HepG2 (cell line): ENCODE results near the gene SLC25A11. TPM values are rescaled to one million over a fixed set of nuclear protein-coding genes. Genes with fewer than 3 reads are reported as not detected.

Source experiments
- ATRX ChIP-seq: sonication (generic); formaldehyde crosslinking; IDR thresholded peaks from 2 replicates; pipeline ENCODE4 v1.4.0; 2020; ENCODE audit warnings: missing genetic modification reagents, borderline replicate concordance
- CC2D1A ChIP-seq: sonication (generic); formaldehyde crosslinking; IDR thresholded peaks from 2 replicates; pipeline ENCODE4 v1.8.1; 2023; ENCODE audit warnings: mild to moderate bottlenecking, missing genetic modification reagents
- CEBPB ChIP-seq: IDR thresholded peaks from 2 replicates; pipeline ENCODE4 v1.6.1; 2011; ENCODE audit warnings: low read depth, low read length, improper control_type of control experiment, borderline replicate concordance
- CREB1 ChIP-seq, 2 experiments: fragments of 450-650 bp in 1 of 2; IDR thresholded peaks; 2 replicates each; pipeline ENCODE4 v1.6.1; 2016 to 2017; ENCODE audit warnings: control low read depth in 1 of 2, mild to moderate bottlenecking in 1 of 2, missing compliant biosample characterization in 1 of 2, missing genetic modification characterization in 1 of 2
- ETV5 ChIP-seq: IDR thresholded peaks from 2 replicates; pipeline ENCODE4 v1.6.1; 2018; ENCODE audit warnings: missing biosample characterization, missing genetic modification reagents, inconsistent platforms, borderline replicate concordance
- FOXO1 ChIP-seq: sonication (generic); formaldehyde crosslinking; IDR thresholded peaks from 2 replicates; pipeline ENCODE4 v1.4.0; 2020; ENCODE audit warnings: missing genetic modification reagents
- GLI4 ChIP-seq: sonication (generic); formaldehyde crosslinking; IDR thresholded peaks from 2 replicates; pipeline ENCODE4 v1.5.1; 2020; ENCODE audit warnings: missing genetic modification reagents, mild to moderate bottlenecking, moderate library complexity, borderline replicate concordance
- HOXD1 ChIP-seq: sonication (generic); formaldehyde crosslinking; IDR thresholded peaks from 2 replicates; pipeline ENCODE4 v1.5.0; 2020; ENCODE audit warnings: missing genetic modification reagents
- LCORL ChIP-seq, 2 experiments: fragments of 450-650 bp in 1 of 2; sonication (generic) in 1 of 2; formaldehyde crosslinking in 1 of 2; IDR thresholded peaks; 2 replicates each; pipeline versions ENCODE4 v1.5.0 to v1.6.1; 2017 to 2020; ENCODE audit warnings: antibody characterized with exemption in 1 of 2, missing genetic modification reagents in 1 of 2
- PHF21A ChIP-seq: sonication (generic); formaldehyde crosslinking; IDR thresholded peaks from 2 replicates; pipeline ENCODE4 v1.5.0; 2020; ENCODE audit warnings: mild to moderate bottlenecking, missing genetic modification reagents
- POLR2A ChIP-seq, 2 experiments: IDR thresholded peaks; 2 replicates each; pipeline ENCODE4 v1.6.1; 2011; ENCODE audit warnings: low read depth in 2 of 2, low read length in 2 of 2, mild to moderate bottlenecking in 1 of 2, moderate library complexity in 1 of 2; ENCODE audit not compliant: insufficient read depth in 1 of 2
- RCOR2 ChIP-seq: IDR thresholded peaks from 2 replicates; pipeline ENCODE4 v1.6.1; 2016; ENCODE audit warnings: missing biosample characterization, missing genetic modification reagents
- SOX6 ChIP-seq, 2 experiments: fragments of 450-650 bp in 1 of 2; sonication (generic) in 1 of 2; formaldehyde crosslinking in 1 of 2; IDR thresholded peaks; 2 replicates each; pipeline versions ENCODE4 v1.4.0 to v1.6.1; 2017 to 2020; ENCODE audit warnings: antibody characterized with exemption in 1 of 2, mild to moderate bottlenecking in 1 of 2, missing genetic modification reagents in 1 of 2
- TBL1XR1 ChIP-seq: fragments of 150-350 bp; IDR thresholded peaks from 2 replicates; pipeline ENCODE4 v1.6.1; 2014; ENCODE audit warnings: borderline replicate concordance, low read length; ENCODE audit not compliant: partially characterized antibody
- ZNF121 ChIP-seq: sonication (generic); formaldehyde crosslinking; IDR thresholded peaks from 2 replicates; pipeline ENCODE4 v1.5.0; 2020; ENCODE audit warnings: mild to moderate bottlenecking, missing genetic modification reagents
- ZNF180 ChIP-seq: sonication (generic); formaldehyde crosslinking; IDR thresholded peaks from 2 replicates; pipeline ENCODE4 v1.4.0; 2020; ENCODE audit warnings: low read depth, missing genetic modification reagents, borderline replicate concordance
- ZNF205 ChIP-seq: IDR thresholded peaks from 2 replicates; pipeline ENCODE4 v1.6.1; 2018; ENCODE audit warnings: missing biosample characterization, missing genetic modification reagents
- ZNF646 ChIP-seq: sonication (generic); formaldehyde crosslinking; IDR thresholded peaks from 2 replicates; pipeline ENCODE4 v1.9.0; 2021; ENCODE audit warnings: mild to moderate bottlenecking, missing genetic modification reagents
- ZNF766 ChIP-seq: sonication (generic); formaldehyde crosslinking; IDR thresholded peaks from 2 replicates; pipeline ENCODE4 v1.5.0; 2020; ENCODE audit warnings: missing genetic modification reagents, borderline replicate concordance
- polyA plus RNA-seq, 8 experiments: library from polyadenylated mRNA; depleted of rRNA in 3 of 8; stranded (reverse) in 7 of 8; unstranded in 1 of 8; fragments of >200 nt; fragmentation: Illumina TruSeq in 4 of 8; extraction: Trizol in 4 of 8; gene quantifications; 2 replicates each; pipeline versions ENCODE4 v1.2.1 to v1.2.3, GENCODE V29; 2011 to 2016; ENCODE audit warnings: low read depth in 4 of 8, missing spikeins in 1 of 8, mixed read lengths in 1 of 8; ENCODE audit not compliant: insufficient read depth in 1 of 8
- total RNA-seq, 5 experiments: library from RNA; depleted of rRNA; stranded (reverse); fragments of >200 nt; fragmentation: Illumina TruSeq; extraction: Trizol; gene quantifications; 2 replicates each; pipeline ENCODE4 v1.2.3, GENCODE V29; 2016; ENCODE audit warnings: low read depth in 1 of 5
- TF ChIP-seq, protein P1 (sequence below): sonication (generic); formaldehyde crosslinking; IDR thresholded peaks from 2 replicates; pipeline ENCODE4 v1.4.0; 2020; ENCODE audit warnings: missing genetic modification reagents, mild to moderate bottlenecking, borderline replicate concordance

Gene SLC25A11
- total and polyA plus RNA-seq, 2 of the 13 experiments (the other 11 are each of a cell fraction or from before 2014, with no cell fraction given) = 35.4 to 47.2 TPM

DNA sequence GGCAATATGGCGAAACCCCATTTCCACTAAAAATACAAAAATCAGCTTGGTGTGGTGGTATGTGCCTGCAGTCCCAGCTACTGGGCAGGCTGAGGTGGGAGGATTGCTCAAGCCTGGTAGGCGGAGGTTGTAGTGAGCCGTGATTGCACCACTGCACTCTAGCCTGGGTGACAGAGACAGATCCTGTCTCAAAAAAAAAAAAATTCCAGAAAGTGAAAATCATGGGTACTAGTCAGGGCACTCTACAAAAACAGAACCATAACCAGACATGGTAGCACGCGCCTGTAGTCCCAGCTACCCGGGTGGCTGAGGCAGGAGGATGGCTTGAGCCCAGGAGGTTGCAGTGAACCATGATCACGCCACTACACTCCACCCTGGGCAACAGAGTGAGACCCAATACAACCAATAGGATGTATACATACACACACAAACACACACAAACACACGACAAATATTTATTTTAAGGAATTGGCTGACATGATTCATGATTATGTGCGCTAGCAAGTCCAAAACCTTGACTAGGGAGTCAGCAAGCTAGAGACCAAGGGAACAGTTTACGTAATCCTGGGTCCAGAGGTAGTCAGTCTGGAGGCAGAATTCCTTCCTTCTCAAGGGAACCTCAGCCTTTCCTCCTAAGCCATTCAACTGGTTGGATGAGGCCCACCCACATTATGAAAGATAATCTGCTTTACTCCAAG is 19.3 kb downstream of the SLC25A11 start (continued):
- TF ChIP-seq PHF21A (CRISPR knock-in tag) (peak; percentile 66; the same call in 1 of the 2 replicates), CREB1 (IDR thresholded peaks at IDR 0.05) (no peak), CREB1 (CRISPR knock-in tag; IDR thresholded peaks at IDR 0.05) (peak; percentile 48), HOXD1 (CRISPR knock-in tag) (0 out of 2 replicates have a peak, but pooled peaks have one; percentile 12), ATRX (CRISPR knock-in tag) (no peak), GLI4 (0 out of 2 replicates have a peak, but pooled peaks have one; percentile 30), CEBPB (peak; percentile 93), LCORL (IDR thresholded peaks at IDR 0.05) (no peak), LCORL (CRISPR knock-in tag; IDR thresholded peaks at IDR 0.05) (peak; percentile 66; the same call in 1 of the 2 replicates), CC2D1A (CRISPR knock-in tag) (no peak), RCOR2 (no peak), ZNF180 (CRISPR knock-in tag) (no peak), ZNF646 (CRISPR knock-in tag) (peak; percentile 73), SOX6 (IDR thresholded peaks at IDR 0.05) (no peak), SOX6 (CRISPR knock-in tag; IDR thresholded peaks at IDR 0.05) (peak; percentile 26; the same call in 1 of the 2 replicates), ZNF121 (CRISPR knock-in tag) (peak; percentile 98), ETV5 (CRISPR knock-in tag) (0 out of 2 replicates have a peak, but pooled peaks have one; percentile 10), FOXO1 (CRISPR knock-in tag) (peak; percentile 3; the same call in 1 of the 2 replicates), ZNF205 (CRISPR knock-in tag) (peak; percentile 47; the same call in 1 of the 2 replicates), POLR2A (IDR thresholded peaks at IDR 0.05; ENCODE audit: insufficient read depth in 1 of 2, low read depth in 2 of 2, low read length in 2 of 2) (peak in 1 of 2 experiments; percentile 14; a peak in 1 of 4 replicates), TBL1XR1 (peak; percentile 5), ZNF766 (CRISPR knock-in tag) (0 out of 2 replicates have a peak, but pooled peaks have one; percentile 34)
- TF ChIP-seq, protein P1, sequence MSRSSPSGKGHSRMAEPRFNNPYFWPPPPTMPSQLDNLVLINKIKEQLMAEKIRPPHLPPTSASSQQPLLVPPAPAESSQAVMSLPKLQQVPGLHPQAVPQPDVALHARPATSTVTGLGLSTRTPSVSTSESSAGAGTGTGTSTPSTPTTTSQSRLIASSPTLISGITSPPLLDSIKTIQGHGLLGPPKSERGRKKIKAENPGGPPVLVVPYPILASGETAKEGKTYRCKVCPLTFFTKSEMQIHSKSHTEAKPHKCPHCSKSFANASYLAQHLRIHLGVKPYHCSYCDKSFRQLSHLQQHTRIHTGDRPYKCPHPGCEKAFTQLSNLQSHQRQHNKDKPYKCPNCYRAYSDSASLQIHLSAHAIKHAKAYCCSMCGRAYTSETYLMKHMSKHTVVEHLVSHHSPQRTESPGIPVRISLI (CRISPR knock-in tag) = peak; percentile 87
